Upper lobe of left lung (tissue), 4 donors: ENCODE measurements around the gene CTSF.

Source experiments
- POLR2A ChIP-seq, 4 donors: fragments of 450-650 bp; IDR thresholded peaks; one replicate each; pipeline ENCODE4 v1.5.1; 2016 to 2017; ENCODE audit warnings: antibody characterized with exemption in 4 of 4, mild to moderate bottlenecking in 2 of 4
- TF ChIP-seq, protein P1 (sequence below), 6 experiments: fragments of 450-650 bp in 4 of 6; fragments of 200-600 bp in 2 of 6; sonication (generic) in 2 of 6; IDR thresholded peaks; one replicate each; pipeline ENCODE4 v1.5.1; 2016 to 2019; ENCODE audit warnings: antibody characterized with exemption in 6 of 6

DNA sequence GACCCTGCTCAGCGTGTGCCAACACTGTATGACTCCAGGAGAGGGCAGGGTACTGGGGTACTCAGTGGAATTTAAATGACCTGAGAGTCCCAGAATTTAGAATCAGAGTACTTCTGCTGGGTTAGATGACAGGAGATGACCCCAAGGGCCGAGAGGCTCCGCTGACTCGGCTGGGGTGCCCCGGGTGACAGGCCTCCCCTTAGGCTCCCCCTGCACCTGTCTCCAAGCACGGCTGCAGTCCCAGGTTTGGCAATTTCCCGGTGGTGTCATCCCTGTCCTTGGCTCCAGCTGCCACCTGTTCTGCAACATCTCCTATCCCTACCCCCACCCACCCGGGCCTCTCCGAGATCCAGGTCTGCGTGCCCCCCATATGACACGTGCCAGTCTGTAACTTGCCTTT, 20.4 kb downstream of the CTSF start:
- TF ChIP-seq, protein P1, sequence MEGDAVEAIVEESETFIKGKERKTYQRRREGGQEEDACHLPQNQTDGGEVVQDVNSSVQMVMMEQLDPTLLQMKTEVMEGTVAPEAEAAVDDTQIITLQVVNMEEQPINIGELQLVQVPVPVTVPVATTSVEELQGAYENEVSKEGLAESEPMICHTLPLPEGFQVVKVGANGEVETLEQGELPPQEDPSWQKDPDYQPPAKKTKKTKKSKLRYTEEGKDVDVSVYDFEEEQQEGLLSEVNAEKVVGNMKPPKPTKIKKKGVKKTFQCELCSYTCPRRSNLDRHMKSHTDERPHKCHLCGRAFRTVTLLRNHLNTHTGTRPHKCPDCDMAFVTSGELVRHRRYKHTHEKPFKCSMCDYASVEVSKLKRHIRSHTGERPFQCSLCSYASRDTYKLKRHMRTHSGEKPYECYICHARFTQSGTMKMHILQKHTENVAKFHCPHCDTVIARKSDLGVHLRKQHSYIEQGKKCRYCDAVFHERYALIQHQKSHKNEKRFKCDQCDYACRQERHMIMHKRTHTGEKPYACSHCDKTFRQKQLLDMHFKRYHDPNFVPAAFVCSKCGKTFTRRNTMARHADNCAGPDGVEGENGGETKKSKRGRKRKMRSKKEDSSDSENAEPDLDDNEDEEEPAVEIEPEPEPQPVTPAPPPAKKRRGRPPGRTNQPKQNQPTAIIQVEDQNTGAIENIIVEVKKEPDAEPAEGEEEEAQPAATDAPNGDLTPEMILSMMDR (IDR thresholded peaks at IDR 0.05): no peak
- no peak for TF ChIP-seq POLR2A (IDR thresholded peaks at IDR 0.05)
